Retinal pigment epithelial cell (primary cell): Measurements from ENCODE around the gene SCLY.
"Not testable (repeated sequence)": the region's sequence is repeated elsewhere in the genome, so short reads cannot be mapped to it uniquely, and the experiment has no call there.

ENCODE experiments used
- DNase-seq: peaks from one replicate; pipeline ENCODE4 v3.0.0-alpha.2; 2010; ENCODE audit warnings: low read depth
- H3K4me3 ChIP-seq: 2 replicates; pipeline ENCODE4 v1.5.1; 2011; ENCODE audit warnings: mild to moderate bottlenecking, low read length, control low read depth, moderate library complexity
- TF ChIP-seq, protein P1 (sequence below): conservative IDR thresholded peaks from 2 replicates; pipeline ENCODE4 v1.5.1; 2011; ENCODE audit warnings: low read depth, low read length, control low read depth, inconsistent platforms

SCLY gene

DNA sequence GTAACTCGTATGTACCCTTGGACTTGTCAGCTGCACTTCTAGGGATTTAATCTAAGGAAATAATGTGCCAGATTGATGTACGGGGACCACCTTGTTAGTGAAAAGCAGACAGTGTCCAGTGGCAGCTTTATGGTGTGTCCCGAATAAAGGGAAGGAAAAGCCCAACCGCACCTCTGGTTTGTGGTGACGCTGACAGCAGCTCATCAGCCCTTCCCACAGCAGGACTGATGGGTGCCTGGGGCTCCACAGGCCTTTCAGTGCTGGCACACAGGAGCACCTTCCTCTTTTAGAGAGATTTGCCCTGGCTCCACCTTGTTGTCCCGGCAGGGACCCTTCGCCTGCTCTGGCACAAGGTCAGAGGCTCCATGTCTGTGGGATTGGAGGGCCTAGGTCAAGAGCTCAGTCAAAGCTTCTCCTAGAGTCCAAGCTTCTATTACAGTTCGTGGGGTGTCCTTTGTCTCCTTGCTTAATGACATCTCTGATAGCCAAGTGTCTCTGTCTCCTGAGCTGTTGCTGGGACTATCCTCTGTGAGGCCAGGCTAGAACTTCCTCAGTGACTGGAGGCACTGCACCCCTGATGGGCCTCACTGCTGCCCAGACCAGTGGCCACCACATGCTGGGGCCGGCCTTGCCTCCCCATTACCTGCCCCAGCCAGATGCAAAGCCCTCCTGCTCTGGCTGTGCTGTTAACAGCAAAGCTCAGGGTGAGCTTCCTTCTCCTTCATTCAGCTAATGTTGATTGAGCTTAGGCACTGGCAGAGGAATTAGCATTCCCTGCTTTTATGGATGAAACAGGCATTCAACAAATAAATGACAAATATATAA is 33.0 kb upstream of the SCLY start:
- TF ChIP-seq, protein P1, sequence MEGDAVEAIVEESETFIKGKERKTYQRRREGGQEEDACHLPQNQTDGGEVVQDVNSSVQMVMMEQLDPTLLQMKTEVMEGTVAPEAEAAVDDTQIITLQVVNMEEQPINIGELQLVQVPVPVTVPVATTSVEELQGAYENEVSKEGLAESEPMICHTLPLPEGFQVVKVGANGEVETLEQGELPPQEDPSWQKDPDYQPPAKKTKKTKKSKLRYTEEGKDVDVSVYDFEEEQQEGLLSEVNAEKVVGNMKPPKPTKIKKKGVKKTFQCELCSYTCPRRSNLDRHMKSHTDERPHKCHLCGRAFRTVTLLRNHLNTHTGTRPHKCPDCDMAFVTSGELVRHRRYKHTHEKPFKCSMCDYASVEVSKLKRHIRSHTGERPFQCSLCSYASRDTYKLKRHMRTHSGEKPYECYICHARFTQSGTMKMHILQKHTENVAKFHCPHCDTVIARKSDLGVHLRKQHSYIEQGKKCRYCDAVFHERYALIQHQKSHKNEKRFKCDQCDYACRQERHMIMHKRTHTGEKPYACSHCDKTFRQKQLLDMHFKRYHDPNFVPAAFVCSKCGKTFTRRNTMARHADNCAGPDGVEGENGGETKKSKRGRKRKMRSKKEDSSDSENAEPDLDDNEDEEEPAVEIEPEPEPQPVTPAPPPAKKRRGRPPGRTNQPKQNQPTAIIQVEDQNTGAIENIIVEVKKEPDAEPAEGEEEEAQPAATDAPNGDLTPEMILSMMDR = no peak

DNA sequence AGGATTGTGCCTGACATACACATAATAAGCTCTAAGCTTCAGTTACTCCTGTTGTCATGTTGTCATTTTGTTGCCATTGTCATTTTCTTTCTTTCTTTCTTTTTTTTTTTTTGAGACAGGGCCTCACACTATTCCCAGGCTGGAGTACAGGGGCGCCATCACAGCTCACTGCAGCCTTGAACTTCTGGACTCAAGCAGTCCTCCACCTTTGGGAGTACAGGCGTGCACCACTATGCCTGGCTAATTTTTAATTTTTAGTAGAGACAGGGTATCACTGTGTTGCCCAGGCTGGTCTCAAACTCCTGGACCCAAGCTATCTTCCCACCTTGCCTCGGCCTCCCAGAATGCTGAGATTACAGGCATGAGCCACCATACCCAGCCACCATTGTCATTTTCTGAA is 30.9 kb upstream of the SCLY start:
- no peak overlapping the region for H3K4me3 ChIP-seq
- TF ChIP-seq, protein P1 = no peak
- DNase-seq = no peak

More for the DNA sequence above, 33.0 kb upstream of the SCLY start:
- no peak for DNase-seq
- H3K4me3 ChIP-seq = no peak overlapping the region

DNA sequence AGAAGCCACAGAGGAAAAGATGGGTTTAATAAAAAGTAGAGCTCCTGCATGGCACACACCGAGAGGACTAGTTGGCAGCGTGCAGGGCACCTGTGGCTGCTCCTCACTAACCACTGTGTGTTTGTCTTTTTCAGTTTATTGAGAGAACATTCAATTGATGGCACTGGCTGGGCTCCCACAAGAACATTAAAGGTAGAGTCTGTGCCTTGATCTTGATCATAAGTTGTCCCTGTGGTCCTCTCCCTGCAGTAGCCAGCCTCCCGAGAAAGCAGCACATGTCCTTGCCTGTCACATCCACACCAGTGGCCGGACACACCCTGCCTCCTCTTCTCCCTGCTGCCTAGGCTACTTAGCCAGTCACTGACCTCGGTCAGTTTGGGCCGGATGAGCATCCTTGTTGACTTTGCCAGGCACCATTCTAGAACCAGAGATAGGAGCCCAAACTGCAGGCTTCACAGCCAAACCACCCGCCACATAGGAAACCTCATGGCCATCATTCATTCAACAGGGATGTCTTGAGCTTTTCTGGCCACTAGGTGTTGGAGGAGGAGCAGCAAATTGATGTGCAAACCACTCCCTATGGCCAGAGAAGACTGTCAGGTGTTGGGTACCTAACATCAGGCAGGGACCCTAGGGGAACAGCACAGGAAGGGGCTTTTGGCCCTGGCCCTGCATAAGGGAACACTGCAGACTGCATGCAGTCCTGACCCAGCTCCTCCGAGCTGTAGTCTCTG is 30.2 kb upstream of the SCLY start:
- TF ChIP-seq, protein P1 = no peak
- DNase-seq = no peak
- no peak overlapping the region for H3K4me3 ChIP-seq

DNA sequence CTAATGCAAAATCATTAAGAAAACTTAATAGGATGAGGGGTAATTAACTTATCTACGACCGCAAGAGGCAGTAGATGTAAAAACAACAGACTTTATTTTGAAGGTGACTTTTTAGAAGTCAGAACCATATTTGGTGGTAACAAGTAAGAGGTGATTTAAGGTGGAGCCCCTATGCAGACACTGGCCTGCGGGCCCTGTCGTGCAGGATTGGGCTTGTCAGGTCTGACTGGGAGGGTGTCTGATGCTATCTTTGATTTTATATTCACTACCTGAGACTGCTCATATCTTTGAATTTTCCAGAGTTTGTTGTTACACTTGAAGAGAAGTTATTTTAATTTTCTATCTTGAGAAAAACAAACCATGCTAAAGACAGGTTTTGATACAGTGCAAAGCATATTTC is 29.1 kb upstream of the SCLY start:
- no peak overlapping the region for H3K4me3 ChIP-seq
- TF ChIP-seq, protein P1 = no peak
- no peak for DNase-seq

DNA sequence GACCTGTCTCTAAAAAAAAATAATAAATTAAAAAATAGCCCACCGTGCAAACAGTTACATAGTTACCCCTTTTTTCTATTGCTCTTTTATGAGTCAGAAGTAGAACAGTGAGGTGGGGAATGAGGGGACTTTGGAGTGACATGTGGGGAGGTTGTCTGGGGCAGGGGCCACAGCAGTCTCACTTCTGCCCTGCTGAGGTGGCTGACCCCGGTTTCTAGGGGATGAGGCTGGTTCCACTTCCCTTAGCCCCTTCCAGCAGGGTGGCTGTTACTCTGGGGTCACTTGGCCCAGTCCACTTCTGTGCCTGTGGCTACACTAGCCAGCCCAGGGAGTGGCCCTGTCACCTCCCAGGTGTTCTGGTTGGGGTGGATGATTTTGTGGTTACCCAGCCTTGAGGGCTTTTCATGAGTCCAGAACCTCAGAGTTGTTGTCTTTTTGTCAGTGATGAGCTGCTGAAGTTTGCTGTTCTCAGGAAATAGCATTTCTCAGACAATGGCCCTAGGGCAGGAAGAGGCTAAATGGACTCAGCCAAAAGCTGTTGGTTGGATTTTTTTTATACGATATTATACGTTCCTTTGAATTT is 28.0 kb upstream of the SCLY start:
- TF ChIP-seq, protein P1 = no peak
- no peak overlapping the region for H3K4me3 ChIP-seq
- DNase-seq = no peak

DNA sequence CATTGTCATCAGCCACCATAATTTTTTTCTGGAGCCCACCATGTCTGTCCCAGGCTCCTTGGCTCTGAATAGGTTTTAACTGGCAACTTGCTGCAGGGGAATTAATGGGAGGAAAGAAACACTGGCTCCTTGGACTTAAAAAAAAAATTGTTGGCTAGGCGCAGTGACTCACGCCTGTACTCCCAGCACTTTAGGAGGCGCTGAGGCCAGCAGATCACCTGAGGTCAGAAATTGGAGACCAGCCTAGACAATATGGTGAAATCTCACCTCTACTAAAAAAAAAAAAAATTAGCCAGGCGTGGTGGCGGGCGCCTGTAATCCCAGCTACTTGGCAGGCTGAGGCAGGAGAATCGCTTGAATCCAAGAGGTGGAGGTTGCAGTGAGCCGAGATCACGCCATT is 26.8 kb upstream of the SCLY start:
- not testable (repeated sequence) for H3K4me3 ChIP-seq, DNase-seq

DNA sequence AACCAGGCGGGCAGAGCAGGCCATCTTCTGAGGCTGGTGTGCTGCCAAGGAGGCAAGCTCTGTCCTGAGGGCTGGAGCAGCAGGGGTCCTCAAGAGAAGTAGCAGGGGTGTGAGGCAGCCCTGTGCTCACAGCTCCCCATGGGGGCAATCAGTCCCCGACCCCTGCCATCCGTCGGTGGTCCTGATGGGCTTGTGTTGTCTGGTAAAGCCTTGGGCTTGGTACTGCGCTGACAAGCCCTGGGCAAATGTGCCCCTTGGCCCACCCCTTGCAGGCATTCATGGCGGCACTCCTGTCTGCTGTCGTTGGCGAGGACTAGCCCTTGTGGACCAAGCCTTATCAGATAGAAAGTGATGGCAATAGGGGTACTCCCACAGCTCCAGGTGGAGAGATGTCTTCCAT is 22.6 kb upstream of the SCLY start:
- TF ChIP-seq, protein P1 = no peak
- DNase-seq = no peak
- H3K4me3 ChIP-seq = no peak overlapping the region
